ENCODE data around the gene NGLY1.

The NGLY1 gene

GRCh38 chr3:25744470-25744869 is 38.8 kb downstream of the NGLY1 start:
- Histone ChIP-seq H3K9me3 (ENCODE audit: insufficient read depth, low read length) (no peaks in the 10 kb centered on the region), H3K4me3 (ENCODE audit: low read length) (no peak overlapping the region), H3K79me2 (ENCODE audit: low read length) (no peaks in the 10 kb centered on the region), H3K4me2 (ENCODE audit: low read length) (no peak overlapping the region), H3K4me1 (ENCODE audit: low read length) (no peaks in the 10 kb centered on the region), H3K9ac (ENCODE audit: low read length) (no peak overlapping the region), H3K36me3 (replicated peaks; ENCODE audit: low read depth, low read length) (peaks cover 58% of the 10 kb centered on the region), H3K27me3 (ENCODE audit: low read depth, low read length) (no peaks in the 10 kb centered on the region), H3K27ac (ENCODE audit: low read length) (no peak overlapping the region), H4K20me1 (ENCODE audit: insufficient read depth, low read length) (peaks cover 4% of the 10 kb centered on the region), H2AFZ (ENCODE audit: low read depth, low read length) (no peak overlapping the region)
- TF ChIP-seq CTCF (IDR thresholded peaks at IDR 0.05; ENCODE audit: low read depth, low read length), result no peak
- TF ChIP-seq EZH2phosphoT487 (IDR thresholded peaks at IDR 0.05; ENCODE audit: low read depth), result no peak

GRCh38 chr3:25728101-25728500 is 55.1 kb downstream of the NGLY1 start:
- Histone ChIP-seq H3K79me2 (ENCODE audit: low read length) (no peaks in the 10 kb centered on the region), H3K4me3 (ENCODE audit: low read length) (no peak overlapping the region), H3K4me2 (ENCODE audit: low read length) (no peak overlapping the region), H2AFZ (ENCODE audit: low read depth, low read length) (no peak overlapping the region), H3K27me3 (ENCODE audit: low read depth, low read length) (no peaks in the 10 kb centered on the region), H3K9me3 (ENCODE audit: insufficient read depth, low read length) (no peaks in the 10 kb centered on the region), H3K27ac (ENCODE audit: low read length) (no peak overlapping the region), H4K20me1 (ENCODE audit: insufficient read depth, low read length) (no peaks in the 10 kb centered on the region), H3K9ac (ENCODE audit: low read length) (no peak overlapping the region), H3K4me1 (ENCODE audit: low read length) (no peaks in the 10 kb centered on the region), H3K36me3 (replicated peaks; ENCODE audit: low read depth, low read length) (peaks cover 63% of the 10 kb centered on the region)
- TF ChIP-seq CTCF (IDR thresholded peaks at IDR 0.05; ENCODE audit: low read depth, low read length), result no peak
- no peak for TF ChIP-seq EZH2phosphoT487 (IDR thresholded peaks at IDR 0.05; ENCODE audit: low read depth)

GRCh38 chr3:25727316-25727715 is 55.9 kb downstream of the NGLY1 start:
- H3K27me3 ChIP-seq (ENCODE audit: low read depth, low read length), result no peaks in the 10 kb centered on the region
- TF ChIP-seq CTCF (IDR thresholded peaks at IDR 0.05; ENCODE audit: low read depth, low read length), result no peak
- TF ChIP-seq EZH2phosphoT487 (IDR thresholded peaks at IDR 0.05; ENCODE audit: low read depth), result no peak
- no peak overlapping the region for H3K4me3 ChIP-seq (ENCODE audit: low read length)
- no peaks in the 10 kb centered on the region for H4K20me1 ChIP-seq (ENCODE audit: insufficient read depth, low read length)
- H3K79me2 ChIP-seq (ENCODE audit: low read length), result no peaks in the 10 kb centered on the region
- H3K27ac ChIP-seq (ENCODE audit: low read length), result no peak overlapping the region
- H3K4me1 ChIP-seq (ENCODE audit: low read length), result no peaks in the 10 kb centered on the region
- H2AFZ ChIP-seq (ENCODE audit: low read depth, low read length), result no peak overlapping the region
- no peak overlapping the region for H3K4me2 ChIP-seq (ENCODE audit: low read length)
- no peaks in the 10 kb centered on the region for H3K9me3 ChIP-seq (ENCODE audit: insufficient read depth, low read length)
- H3K9ac ChIP-seq (ENCODE audit: low read length), result no peak overlapping the region
- peaks cover 55% of the 10 kb centered on the region for H3K36me3 ChIP-seq (replicated peaks; ENCODE audit: low read depth, low read length)

- Histone ChIP-seq H2AFZ (ENCODE audit: low read depth, low read length) (no peak overlapping the region), H3K4me1 (ENCODE audit: low read length) (no peaks in the 10 kb centered on the region)
Observed at GRCh38 chr3:25725810-25726209, 57.4 kb downstream of the NGLY1 start.

More at GRCh38 chr3:25725810-25726209, 57.4 kb downstream of the NGLY1 start:
- Histone ChIP-seq H3K27me3 (ENCODE audit: low read depth, low read length) (no peaks in the 10 kb centered on the region), H3K79me2 (ENCODE audit: low read length) (no peaks in the 10 kb centered on the region), H3K27ac (ENCODE audit: low read length) (no peak overlapping the region), H4K20me1 (ENCODE audit: insufficient read depth, low read length) (no peaks in the 10 kb centered on the region), H3K9ac (ENCODE audit: low read length) (no peak overlapping the region), H3K4me3 (ENCODE audit: low read length) (no peak overlapping the region), H3K36me3 (replicated peaks; ENCODE audit: low read depth, low read length) (peaks cover 42% of the 10 kb centered on the region), H3K9me3 (ENCODE audit: insufficient read depth, low read length) (no peaks in the 10 kb centered on the region), H3K4me2 (ENCODE audit: low read length) (no peak overlapping the region)
- no peak for TF ChIP-seq EZH2phosphoT487 (IDR thresholded peaks at IDR 0.05; ENCODE audit: low read depth)
- TF ChIP-seq CTCF (IDR thresholded peaks at IDR 0.05; ENCODE audit: low read depth, low read length), result no peak
